Daoy (cell line): Measurements from ENCODE around the gene NUP42. TPM values are rescaled to one million over a fixed set of nuclear protein-coding genes. Genes with fewer than 3 reads are reported as not detected.
"Not testable (repeated sequence)": the region's sequence is repeated elsewhere in the genome, so short reads cannot be mapped to it uniquely, and the experiment has no call there.

ENCODE experiments used
- DNase-seq: peaks from one replicate; pipeline ENCODE4 v3.0.0-alpha.2; 2015; ENCODE audit warnings: low read depth
- total RNA-seq: library from RNA; depleted of rRNA; stranded (reverse); fragments of >200 nt; shearing (Covaris generic); gene quantifications from 2 replicates; pipeline ENCODE4 v1.2.3, GENCODE V29; 2014

NUP42 gene
- total RNA-seq, 1 experiment from 2014 or later = 62.1 TPM

DNA sequence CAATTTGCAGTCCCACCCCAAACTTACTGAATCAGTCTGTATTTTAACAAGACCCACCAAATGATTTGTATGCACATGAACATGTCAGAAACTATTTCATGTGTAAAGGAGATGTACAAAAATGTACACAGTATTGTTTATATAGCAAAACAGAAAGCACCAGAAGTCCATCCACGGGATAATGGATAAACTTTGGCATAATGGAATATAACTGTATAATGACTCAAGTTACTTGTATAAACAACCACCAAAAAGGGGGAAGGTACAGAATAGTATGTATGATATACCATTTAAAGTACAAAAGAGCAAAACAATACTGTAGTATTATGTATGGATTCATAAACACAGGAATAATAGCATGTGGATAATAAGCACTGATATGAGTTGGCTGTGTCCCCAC is 22.4 kb downstream of the NUP42 start:
- no peak for DNase-seq

DNA sequence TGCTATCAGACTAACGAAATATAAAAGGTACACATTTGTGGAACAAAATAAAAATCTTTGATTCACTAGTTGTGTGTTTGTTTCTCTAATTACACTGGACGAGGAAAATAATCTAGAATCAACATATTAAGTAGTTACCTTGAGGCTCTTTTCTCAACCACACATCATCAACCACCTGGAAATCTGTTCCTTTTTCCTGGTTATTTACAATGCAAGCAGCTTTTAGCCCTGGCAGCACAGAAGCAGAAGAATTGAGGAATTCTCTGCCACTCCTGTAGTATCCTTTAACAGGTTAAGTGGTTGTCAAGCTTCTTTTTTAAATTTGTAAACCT is 23.7 kb downstream of the NUP42 start:
- no peak for DNase-seq

DNA sequence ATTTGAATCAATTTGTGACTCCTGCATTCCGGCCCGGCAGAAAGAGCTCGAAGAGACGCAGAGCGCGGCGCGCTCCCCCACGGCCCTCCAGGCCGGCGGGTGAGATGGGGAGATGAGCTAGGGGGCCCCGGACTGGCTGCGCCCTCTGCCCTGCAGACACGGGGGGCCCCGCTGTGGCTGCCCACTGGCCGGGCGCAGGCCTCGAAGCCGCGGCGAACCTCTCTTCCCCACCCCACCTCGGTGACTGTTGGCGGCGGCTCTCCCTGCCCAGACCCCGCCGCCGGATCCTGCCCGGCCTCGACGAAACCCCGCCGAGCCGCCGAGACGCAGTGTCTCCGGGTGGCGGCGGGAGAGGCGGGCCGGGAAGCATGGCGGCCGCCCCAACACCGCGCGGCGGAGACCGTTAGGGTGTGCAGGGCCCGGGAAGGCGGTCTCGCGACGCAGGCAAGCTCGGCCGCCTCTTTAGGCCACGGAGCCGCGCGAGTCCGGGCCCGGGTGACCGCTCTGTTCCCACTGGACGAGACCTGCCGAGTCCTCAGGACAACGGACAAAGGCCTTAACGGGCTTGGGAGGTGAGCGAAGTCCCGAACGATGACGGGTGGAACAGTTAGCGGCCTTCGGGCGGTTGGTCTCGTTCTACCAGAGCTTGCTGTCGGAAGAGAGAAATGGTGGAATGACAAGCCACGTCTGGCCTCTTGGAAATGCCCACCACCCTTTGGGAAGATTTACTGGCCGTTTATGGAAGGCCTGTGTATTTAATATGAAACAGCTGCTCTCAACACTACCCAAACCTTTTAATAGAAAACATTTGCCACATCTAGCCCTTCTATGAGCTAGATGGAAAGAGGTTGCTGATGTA is 24.3 kb downstream of the NUP42 start:
- DNase-seq = no peak

DNA sequence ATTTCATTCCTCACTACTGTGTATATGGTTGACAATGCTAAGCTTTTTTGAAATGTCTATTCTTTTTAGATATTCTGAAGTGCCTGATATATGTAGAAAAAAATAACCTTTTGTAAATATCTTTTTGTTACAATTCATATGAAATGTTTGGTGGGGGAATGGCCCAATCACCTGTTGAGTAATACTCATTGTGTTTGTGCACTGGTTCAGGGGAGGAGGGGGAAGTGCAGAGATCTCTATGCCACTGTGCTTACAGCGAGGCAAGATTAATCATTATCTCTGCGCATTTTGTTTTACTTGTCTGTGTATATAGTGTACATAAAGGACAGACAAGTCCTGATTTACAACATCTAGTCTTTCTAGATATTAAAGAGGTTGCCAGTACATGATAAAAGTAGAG is 25.2 kb downstream of the NUP42 start:
- DNase-seq = no peak

DNA sequence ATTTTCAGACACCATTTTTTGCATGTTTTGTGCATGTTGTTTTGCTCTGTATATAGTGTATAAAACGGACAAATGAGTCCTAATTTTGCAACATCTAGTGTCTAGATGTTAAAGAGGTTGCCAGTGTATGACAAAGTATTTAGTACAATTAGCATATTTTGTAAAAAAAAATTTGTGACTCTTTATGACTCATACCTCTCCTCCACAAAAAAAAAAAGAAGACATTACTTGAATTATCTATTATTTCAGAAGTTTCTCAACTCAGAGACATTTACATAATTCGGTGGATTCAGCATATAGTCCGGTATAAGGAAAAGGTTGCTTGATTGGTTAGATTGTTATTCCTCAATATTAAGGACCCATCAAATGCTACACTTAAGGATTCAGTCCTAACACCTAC is 26.0 kb downstream of the NUP42 start:
- no peak for DNase-seq

DNA sequence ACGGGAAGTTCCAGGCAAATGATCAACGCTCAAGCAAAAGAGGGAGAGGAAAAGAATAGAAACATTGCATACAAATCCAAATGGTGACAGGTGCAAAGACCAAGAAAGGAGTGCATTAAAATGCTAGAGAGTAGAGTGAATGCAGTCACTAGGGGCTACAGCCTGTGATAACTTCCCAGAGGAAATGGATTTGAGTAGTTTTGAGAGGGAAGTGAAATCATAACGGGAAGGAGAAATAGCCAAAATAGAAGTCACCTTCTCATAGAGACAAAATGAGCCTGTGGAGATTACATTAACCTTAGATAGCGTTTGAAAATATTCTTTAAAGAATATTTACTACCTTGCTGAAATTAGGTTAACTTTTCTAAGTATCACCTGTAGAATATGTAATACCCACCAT is 26.5 kb downstream of the NUP42 start:
- no peak for DNase-seq

DNA sequence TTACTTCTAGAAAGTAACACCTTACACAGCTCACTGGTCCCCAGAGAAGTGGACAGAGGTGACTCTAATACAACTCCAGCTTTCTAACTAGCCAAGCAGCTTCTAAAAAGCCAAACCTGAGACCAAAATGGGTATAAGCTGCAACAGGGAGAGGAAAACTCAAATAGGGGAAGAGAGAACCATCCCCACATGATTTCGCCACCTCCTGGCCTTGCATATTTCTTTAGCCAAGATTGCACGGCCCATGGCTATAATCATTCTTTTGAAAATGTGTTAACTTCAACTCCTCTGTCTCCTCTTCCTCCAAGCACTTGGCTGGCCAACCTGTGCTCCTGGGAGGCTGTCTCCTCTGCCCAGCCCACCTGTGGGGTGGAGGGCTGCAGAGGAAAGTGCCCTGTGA is 28.7 kb downstream of the NUP42 start:
- no peak for DNase-seq

DNA sequence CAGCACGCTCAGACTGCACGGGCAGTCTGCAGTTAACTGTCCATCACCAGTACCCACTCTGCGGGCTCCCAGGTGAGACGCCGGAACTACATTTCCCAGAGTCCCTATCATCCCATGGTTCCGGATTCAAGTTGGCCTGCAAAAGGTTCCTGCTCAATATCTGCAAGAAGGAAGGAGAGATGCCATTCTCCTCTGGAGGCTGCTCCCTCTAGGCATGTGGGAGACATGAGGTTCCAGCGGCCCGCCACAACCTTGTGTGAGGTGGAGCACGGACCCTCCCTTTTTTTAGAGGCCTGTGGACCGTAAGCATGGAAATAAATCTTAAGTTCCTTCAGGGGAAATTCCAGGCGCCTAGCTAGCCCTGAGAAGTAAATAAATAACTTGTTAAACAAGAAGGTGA is 29.7 kb downstream of the NUP42 start:
- DNase-seq = no peak

DNA sequence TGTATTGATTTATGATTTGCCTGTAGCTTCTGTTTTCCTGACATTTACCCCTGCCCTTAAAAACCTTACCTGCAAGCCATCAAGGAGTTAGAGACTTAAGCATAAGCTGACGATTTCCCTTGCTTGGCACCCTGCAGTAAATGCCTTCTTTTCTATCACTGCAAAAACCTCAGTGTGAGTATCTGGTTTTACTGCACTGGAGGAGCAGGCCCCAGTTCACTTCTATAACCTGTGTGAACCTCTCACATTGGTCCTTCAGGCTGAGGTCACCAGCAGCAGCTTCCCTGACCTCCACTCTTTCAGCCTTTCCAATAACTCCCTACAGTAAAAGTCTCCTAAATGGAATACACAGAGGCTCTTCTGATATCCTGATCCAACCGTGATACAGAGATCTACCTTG is 30.5 kb downstream of the NUP42 start:
- DNase-seq = no peak

DNA sequence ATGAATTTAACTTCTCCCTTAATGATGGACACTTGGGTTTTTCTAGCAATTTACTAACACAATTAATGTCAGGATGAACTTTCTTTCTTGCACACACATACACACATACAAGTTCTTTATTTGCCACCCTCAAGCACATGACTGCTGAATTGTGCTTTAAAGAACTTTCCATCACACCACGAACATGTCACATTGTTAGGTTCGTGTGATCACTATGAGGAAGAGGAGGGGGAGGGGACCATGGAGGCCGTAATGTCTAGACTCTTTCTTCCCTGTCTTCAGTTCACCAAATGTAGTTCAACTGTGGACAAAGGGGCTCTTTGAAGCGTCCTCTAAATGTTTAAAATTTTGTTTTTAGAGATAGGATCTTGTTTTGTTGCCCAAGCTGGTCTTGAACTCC is 31.0 kb downstream of the NUP42 start:
- DNase-seq = no peak

DNA sequence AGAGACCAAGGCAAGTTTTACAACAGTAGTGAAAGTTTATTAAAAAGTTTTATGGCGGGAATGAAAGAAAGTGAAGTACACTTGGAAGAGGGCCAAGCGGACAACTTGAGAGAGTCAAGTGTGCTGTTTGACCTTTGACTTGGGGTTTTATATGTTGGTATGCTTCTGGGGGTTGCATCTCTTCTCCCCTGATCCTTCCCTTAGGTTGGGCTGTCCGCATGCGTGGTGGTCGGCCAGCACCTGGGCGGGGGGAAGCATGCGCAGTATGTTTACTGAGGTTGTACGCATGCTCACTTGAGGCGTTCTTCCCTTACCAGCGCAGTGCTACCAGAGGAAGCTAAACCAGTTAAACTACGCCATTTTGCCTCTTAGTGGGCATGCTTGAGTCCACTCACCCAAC is 31.9 kb downstream of the NUP42 start:
- no peak for DNase-seq

DNA sequence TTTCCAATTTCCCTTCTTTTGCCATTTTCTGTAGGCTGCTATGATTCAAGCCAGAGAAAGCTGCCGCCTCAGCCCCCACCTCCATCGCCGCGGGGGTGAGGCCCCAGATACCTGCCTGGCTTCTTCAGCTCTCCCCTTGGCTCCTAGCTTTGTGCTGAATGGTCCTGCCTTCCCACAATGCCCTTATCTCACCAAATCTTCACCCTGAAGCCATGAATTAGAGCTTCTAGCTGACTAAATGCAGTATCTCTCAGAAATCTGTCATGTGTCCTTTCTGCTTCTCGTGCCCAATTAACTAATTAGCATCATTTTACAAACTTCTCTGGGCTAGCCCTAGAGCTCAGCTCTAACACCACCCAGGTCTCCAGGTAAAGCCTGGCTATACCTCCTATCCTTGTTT is 32.6 kb downstream of the NUP42 start:
- DNase-seq = no peak

DNA sequence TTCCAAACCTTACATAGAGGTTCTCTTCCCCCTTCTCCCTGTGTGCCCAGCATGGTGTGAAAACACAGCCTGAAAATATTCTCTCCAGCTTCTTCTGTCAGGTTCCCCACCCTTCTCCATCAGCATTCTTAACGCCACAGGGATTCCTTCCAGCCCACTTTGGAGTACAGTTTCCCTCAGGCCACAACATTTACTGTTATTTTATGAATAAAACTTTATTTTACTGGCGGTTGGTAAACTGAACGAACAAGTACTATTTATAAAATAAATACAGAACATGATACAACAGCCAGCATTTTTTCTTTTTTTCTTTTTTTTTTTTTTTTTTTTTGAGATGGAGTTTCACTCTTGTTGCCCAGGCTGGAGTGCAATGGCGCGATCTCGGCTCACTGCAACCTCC is 33.1 kb downstream of the NUP42 start:
- no peak for DNase-seq

DNA sequence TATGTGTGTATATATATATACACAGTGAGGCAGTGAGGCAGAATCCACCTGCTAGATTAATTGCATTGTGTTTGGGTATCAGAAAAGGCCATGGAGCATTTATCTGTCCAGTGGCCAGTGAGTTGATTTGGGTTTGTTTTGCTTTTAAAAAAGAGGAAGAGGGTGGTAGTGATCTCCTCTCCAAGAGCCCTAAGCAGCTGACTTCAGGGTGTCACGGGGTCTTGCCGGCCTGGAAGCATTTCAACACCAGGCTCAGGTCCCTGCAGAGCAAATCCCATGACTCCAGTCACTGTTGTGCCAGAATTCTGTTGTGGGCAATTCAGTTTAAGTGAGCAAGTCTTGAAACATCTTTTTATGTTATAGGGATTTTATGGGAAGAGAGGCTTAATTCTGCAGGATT is 34.2 kb downstream of the NUP42 start:
- DNase-seq = no peak

DNA sequence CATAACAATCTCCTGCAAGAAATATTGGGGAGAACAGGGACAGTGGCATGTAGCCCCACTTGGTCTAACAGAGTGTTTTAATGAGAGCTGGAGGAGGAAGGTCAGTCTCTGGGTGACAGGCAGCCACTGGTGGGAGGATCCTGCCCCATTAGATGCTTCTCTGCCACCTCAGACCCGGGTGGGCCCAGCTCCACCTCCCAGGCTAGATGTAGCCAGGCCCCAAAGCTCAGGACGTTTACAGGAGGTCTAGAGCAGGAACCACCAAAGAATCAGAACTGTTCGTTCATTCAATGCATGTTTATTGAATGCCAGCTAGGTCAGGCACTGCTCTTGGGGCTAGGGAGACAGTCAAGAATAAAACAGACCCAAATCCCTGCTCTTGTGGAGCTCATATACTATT is 36.3 kb downstream of the NUP42 start:
- no peak for DNase-seq

DNA sequence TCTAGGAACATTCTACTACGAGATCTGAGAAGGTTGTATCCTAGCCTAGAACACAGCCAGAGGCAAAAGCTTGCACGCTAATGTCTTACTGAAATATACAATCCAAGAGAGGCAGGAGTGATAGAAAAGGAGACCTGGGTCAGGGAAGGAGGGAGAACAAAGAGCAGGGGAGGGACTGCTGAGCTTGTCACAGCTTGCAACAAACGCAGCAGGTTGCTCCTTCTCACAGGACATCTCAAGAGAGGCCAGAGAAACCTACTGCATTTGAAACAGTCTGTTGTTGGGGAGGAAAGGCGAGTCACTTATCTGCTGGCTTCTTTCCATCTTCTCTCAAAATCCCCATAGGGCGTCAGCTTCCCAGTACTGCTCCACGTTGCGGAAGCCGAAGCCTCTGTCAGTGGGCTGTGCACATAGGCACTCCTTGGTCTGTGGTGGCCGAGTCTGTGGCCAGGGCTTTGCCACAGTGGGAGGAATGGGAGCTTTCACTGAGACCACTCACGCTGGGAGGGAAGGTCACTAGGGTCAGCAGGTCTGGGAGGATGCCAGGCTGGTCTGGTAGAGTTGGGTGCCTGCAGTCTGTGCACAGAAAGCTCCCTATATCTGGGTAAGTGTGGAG is 39.0 kb downstream of the NUP42 start:
- no peak for DNase-seq

DNA sequence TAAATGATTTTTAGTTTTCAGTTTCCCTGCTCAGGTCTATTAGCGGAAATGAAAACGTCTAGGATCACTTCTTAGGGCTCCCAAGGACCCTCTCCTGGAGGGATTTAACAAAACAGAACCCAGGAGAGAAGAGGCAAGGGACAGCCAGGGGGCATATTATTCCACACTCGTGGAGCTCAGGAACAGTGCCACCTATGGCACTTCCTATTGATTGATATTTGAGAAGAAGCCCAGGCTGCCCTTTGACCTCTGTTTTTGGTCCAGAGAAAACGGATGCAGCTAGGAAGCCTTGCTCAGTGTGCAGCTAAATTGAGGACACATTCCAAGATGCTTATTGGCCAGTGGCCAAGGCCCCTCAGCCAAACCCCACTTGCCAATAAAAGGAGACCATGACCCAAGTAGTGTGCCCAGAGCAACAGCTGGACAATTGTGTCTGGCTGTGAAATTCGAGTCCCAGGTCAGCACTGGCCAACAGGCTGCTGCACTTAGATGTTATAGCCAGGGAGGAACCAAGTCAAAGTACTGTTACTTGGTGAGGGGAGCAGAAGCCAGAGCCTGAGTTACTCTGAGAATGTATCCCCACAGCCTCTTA is 40.7 kb downstream of the NUP42 start:
- DNase-seq = no peak

DNA sequence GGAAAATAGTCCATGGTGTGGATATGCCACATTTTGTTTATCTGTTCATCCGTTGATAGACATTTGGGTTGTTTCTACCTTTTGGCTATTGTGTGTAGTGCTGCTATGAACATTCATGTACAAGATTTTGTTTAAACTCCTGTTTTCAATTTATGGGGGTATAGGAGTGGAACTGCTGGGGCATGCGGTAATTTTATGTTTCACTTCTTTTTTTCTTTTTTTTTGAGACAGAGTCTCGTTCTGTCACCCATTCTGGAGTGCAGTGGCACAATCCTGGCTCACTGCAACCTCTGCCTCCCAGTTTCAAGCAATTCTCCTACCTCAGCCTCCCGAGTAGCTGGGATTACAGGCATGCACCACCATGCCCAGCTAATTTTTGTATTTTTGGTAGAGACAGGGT is 42.5 kb downstream of the NUP42 start:
- not testable (repeated sequence) for DNase-seq

DNA sequence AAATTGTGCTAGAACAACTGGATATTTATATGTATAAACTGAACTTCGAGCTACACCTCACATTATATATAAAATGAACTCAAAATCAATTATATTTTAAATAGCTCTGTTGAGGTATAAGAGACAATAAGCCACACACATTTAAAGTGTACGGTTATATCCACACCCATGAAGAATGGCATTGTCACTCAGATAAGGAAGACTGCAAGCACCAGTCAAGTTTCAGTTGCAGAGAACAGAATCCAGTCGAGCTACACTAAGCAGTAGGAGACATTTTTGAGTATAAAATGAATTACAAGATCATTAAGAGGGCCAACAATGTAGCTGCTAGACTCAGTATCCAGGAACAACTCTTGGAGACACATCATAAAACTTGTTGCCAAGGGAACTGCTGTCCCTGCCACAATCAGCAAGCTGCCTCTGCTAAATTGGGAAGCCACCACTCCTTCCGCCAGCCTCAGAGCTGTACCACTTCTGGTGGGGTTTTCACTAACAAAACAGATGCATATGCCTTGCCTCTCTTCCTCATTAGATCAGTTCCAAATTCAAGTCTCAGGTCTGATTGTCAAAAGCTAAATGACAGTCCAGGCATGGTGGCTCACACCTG is 45.1 kb downstream of the NUP42 start:
- no peak for DNase-seq

DNA sequence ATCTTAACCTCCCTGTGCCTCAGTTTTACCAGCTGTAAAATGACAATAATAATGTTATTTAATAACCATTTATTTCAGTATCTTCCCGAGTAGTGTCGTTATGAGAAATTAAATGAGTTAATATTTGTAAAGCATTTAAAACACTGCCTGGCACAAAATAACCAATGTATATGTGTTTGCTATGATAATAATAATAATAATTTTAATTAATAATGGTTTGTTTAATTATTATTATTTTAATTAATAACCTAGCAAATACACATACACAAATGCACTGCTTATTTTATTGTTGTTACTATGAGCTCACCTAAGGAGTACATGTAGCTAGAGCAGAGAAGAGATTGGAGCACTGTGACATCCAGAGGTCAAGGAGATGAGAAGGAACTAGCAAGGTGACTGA is 46.6 kb downstream of the NUP42 start:
- no peak for DNase-seq

DNA sequence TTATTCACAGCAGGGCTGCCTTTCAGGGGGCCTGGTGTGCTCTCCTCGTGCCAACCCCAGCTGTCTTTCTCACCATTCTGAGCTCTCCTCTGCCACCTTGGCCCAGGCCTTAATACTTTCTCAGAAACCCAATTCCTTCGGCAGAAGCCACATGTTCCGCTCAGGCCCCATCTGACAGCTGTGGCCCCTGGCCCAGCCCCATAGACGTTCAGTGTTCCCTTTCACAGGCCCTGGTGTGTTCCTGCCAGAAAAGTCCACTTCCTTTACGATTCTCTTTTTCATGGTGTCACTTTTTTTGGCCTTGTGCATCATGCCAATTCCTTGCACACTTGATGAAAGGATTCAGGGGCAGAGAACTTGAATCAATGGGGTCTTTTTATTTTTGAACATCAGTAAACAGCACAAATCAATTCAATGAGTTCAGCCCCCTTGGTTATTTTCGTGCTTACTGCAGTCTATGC is 48.8 kb downstream of the NUP42 start:
- DNase-seq = no peak

DNA sequence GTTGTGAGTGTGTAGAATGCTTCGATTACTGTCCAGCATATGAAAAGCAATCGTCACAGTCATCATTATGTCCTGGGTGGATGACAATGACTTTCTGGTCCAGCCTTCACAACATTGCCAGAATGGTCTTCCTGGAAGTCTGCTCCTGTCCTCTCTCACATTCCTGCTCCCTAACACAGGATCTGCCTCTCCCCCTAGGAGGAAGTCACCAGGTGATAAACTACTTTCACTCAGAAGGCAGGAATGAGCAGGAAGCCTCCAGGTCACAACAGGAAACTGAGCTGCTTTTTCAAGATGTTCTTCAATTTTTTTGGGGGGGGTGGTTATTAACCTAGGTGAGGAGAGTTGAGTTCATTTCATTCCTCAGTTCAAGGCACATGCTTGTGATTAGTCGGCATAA is 51.1 kb downstream of the NUP42 start:
- no peak for DNase-seq
